Neural cell (in vitro differentiated cells): ENCODE measurements around the gene SLC27A1. TPM values are rescaled to one million over a fixed set of nuclear protein-coding genes. Genes with fewer than 3 reads are reported as not detected.

Experiments used
- H2AFZ ChIP-seq: fragments of 200-600, 300-800 bp; sonication (generic), shearing (Covaris generic); 2 replicates; pipeline ENCODE4 v1.6.0; 2014; ENCODE audit warnings: low read depth, mild to moderate bottlenecking, antibody characterized with exemption, low read length, moderate library complexity
- H3F3A ChIP-seq: fragments of 200-600 bp; shearing (Covaris generic); 2 replicates; pipeline ENCODE4 v1.6.1; 2016; ENCODE audit warnings: mild to moderate bottlenecking, moderate library complexity, mixed read lengths, antibody characterized with exemption, low read length; ENCODE audit not compliant: insufficient read depth, poor library complexity, severe bottlenecking
- H3K27ac ChIP-seq: fragments of 200-600, 300-800 bp; sonication (generic), shearing (Covaris generic); 2 replicates; pipeline ENCODE4 v1.5.1; 2014; ENCODE audit warnings: mild to moderate bottlenecking, low read length, moderate library complexity
- H3K27me3 ChIP-seq: fragments of 300-800, 200-600 bp; sonication (generic), shearing (Covaris generic); 2 replicates; pipeline ENCODE4 v1.6.0; 2014; ENCODE audit warnings: mild to moderate bottlenecking, low read depth, low read length, moderate library complexity; ENCODE audit not compliant: insufficient read depth
- H3K36me3 ChIP-seq: fragments of 300-800, 200-600 bp; sonication (generic), shearing (Covaris generic); 2 replicates; pipeline ENCODE4 v1.5.1; 2014; ENCODE audit warnings: mild to moderate bottlenecking, antibody characterized with exemption, low read length, moderate library complexity; ENCODE audit not compliant: insufficient read depth
- H3K4me2 ChIP-seq: fragments of 300-800, 200-600 bp; sonication (generic), shearing (Covaris generic); 2 replicates; pipeline ENCODE4 v1.6.0; 2014; ENCODE audit warnings: mild to moderate bottlenecking, low read length
- H3K4me3 ChIP-seq: fragments of 300-800, 200-600 bp; sonication (generic), shearing (Covaris generic); 2 replicates; pipeline ENCODE4 v1.5.1; 2014; ENCODE audit warnings: mild to moderate bottlenecking, low read length, moderate library complexity
- H3K79me2 ChIP-seq: fragments of 200-600 bp; shearing (Covaris generic); replicated peaks from 2 replicates; pipeline ENCODE4 v1.6.0; 2014; ENCODE audit warnings: mild to moderate bottlenecking, low read length, moderate library complexity; ENCODE audit not compliant: insufficient read depth
- H3K9ac ChIP-seq: fragments of 300-800, 200-600 bp; sonication (generic), shearing (Covaris generic); 2 replicates; pipeline ENCODE4 v1.6.1; 2016; ENCODE audit warnings: mild to moderate bottlenecking, low read length, mixed read lengths
- H3K9me2 ChIP-seq: fragments of 200-600 bp; shearing (Covaris generic); 2 replicates; pipeline ENCODE4 v1.6.1; 2016; ENCODE audit warnings: mild to moderate bottlenecking, low read length, mixed read lengths; ENCODE audit not compliant: insufficient read depth
- H3K9me3 ChIP-seq: fragments of 200-600, 300-800 bp; sonication (generic), shearing (Covaris generic); 2 replicates; pipeline ENCODE4 v1.6.1; 2016; ENCODE audit warnings: mild to moderate bottlenecking, mixed run types, low read length, moderate library complexity, mixed read lengths
- H4K20me1 ChIP-seq: fragments of 200-600 bp; shearing (Covaris generic); 2 replicates; pipeline ENCODE4 v1.6.1; 2016; ENCODE audit warnings: mild to moderate bottlenecking, mixed run types; ENCODE audit not compliant: insufficient read depth
- EP300 ChIP-seq: fragments of 450-650 bp; conservative IDR thresholded peaks from 2 replicates; pipeline ENCODE4 v1.6.1; 2014; ENCODE audit warnings: antibody characterized with exemption, mild to moderate bottlenecking, moderate library complexity; ENCODE audit not compliant: poor library complexity, severe bottlenecking
- EZH2 ChIP-seq: fragments of 200-600, 300-800 bp; shearing (Covaris generic), sonication (generic); IDR thresholded peaks from 2 replicates; pipeline ENCODE4 v1.6.1; 2014; ENCODE audit warnings: antibody characterized with exemption, low read length, borderline replicate concordance, mild to moderate bottlenecking; ENCODE audit not compliant: insufficient read depth, poor library complexity, severe bottlenecking
- MXI1 ChIP-seq: fragments of 450-650 bp; conservative IDR thresholded peaks from 2 replicates; pipeline ENCODE4 v1.6.1; 2014; ENCODE audit warnings: antibody characterized with exemption, mild to moderate bottlenecking; ENCODE audit not compliant: poor library complexity, severe bottlenecking
- POLR2AphosphoS5 ChIP-seq: IDR thresholded peaks from 2 replicates; pipeline ENCODE4 v1.6.1; 2012
- RAD21 ChIP-seq: fragments of 450-650 bp; conservative IDR thresholded peaks from 2 replicates; pipeline ENCODE4 v1.6.1; 2014; ENCODE audit warnings: antibody characterized with exemption, mild to moderate bottlenecking, moderate library complexity
- REST ChIP-seq: IDR thresholded peaks from 2 replicates; pipeline ENCODE4 v1.6.1; 2012; ENCODE audit warnings: borderline replicate concordance
- SMC3 ChIP-seq: fragments of 450-650 bp; conservative IDR thresholded peaks from 2 replicates; pipeline ENCODE4 v1.6.1; 2014; ENCODE audit warnings: antibody characterized with exemption, mild to moderate bottlenecking, moderate library complexity; ENCODE audit not compliant: poor library complexity
- TAF1 ChIP-seq: IDR thresholded peaks from 2 replicates; pipeline ENCODE4 v1.6.1; 2012; ENCODE audit warnings: low read depth
- polyA plus RNA-seq: library from polyadenylated mRNA; depleted of rRNA; stranded (reverse); fragments of >200 nt; gene quantifications from 2 replicates; pipeline ENCODE4 v1.2.3, GENCODE V29; 2014
- TF ChIP-seq, protein P1 (sequence below): fragments of 450-650 bp; IDR thresholded peaks from 2 replicates; pipeline ENCODE4 v1.5.1; 2014; ENCODE audit warnings: antibody characterized with exemption, mild to moderate bottlenecking, moderate library complexity; ENCODE audit not compliant: poor library complexity, severe bottlenecking

Gene SLC27A1
- polyA plus RNA-seq, 1 donor from 2014 or later = 22.0 TPM

DNA sequence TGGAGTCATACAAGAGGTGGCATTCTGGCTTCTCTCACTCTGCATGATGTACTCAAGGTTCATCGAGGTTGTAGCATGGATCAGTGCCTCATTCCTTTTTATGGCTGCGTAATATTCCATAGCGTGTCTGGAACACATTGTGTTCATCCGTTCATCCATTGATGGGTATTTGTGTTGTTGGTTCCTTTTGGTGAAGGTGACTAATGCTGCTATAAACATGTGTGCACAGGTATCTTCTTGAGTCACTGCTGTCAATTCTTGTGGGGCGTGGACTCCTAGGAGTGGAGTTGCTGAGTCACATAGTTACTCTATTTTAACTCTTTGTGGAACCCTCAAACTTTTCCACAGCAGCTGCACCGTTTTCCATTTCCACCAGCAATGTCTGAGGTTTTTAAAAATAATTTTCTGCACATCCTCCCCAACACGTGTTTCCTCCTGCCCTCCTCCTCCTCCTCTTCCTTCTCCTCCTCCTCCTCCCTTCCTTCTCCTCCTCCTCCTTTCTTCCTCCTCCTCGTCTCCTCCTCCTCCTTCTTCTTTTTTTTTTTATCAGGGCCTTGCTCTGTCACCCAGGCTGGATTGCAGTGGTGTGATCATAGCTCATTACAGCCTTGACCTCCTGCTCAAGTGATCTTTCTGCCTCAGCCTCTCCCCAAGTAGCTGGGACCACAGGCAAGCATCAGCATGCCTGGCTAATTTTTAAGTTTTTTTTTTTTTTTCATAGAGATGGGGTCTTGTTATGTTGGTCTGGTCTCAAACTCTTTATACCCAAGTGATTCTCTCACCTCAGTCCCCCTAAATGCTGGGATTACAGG is 19.9 kb upstream of the SLC27A1 start:
- no peak overlapping the region for H2AFZ ChIP-seq

GRCh38 chr19:17451820-17452219 is 18.5 kb upstream of the SLC27A1 start:
- H3F3A ChIP-seq = no peaks in the 10 kb centered on the region
- H3K27me3 ChIP-seq = peaks cover 25% of the 10 kb centered on the region
- TF ChIP-seq EP300 (no peak), POLR2AphosphoS5 (no peak), SMC3 (no peak), EZH2 (no peak), TAF1 (no peak), MXI1 (no peak), RAD21 (no peak)
- TF ChIP-seq, protein P1, sequence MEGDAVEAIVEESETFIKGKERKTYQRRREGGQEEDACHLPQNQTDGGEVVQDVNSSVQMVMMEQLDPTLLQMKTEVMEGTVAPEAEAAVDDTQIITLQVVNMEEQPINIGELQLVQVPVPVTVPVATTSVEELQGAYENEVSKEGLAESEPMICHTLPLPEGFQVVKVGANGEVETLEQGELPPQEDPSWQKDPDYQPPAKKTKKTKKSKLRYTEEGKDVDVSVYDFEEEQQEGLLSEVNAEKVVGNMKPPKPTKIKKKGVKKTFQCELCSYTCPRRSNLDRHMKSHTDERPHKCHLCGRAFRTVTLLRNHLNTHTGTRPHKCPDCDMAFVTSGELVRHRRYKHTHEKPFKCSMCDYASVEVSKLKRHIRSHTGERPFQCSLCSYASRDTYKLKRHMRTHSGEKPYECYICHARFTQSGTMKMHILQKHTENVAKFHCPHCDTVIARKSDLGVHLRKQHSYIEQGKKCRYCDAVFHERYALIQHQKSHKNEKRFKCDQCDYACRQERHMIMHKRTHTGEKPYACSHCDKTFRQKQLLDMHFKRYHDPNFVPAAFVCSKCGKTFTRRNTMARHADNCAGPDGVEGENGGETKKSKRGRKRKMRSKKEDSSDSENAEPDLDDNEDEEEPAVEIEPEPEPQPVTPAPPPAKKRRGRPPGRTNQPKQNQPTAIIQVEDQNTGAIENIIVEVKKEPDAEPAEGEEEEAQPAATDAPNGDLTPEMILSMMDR = no peak

More for the DNA sequence above, 19.9 kb upstream of the SLC27A1 start:
- Histone ChIP-seq H4K20me1 (no peaks in the 10 kb centered on the region), H3K27me3 (peaks cover 20% of the 10 kb centered on the region), H3K9me3 (no peaks in the 10 kb centered on the region), H3K9ac (no peak overlapping the region), H3K27ac (no peak overlapping the region), H3K4me2 (no peak overlapping the region), H3K79me2 (no peaks in the 10 kb centered on the region), H3K36me3 (no peaks in the 10 kb centered on the region), H3K4me3 (no peak overlapping the region), H3F3A (no peaks in the 10 kb centered on the region), H3K9me2 (no peaks in the 10 kb centered on the region)
- TF ChIP-seq TAF1 (no peak), EZH2 (no peak), SMC3 (no peak), EP300 (no peak), POLR2AphosphoS5 (no peak), RAD21 (no peak), MXI1 (no peak), REST (no peak)
- TF ChIP-seq, protein P1 = no peak

More at GRCh38 chr19:17451820-17452219, 18.5 kb upstream of the SLC27A1 start:
- Histone ChIP-seq H3K36me3 (no peaks in the 10 kb centered on the region), H3K4me2 (no peak overlapping the region), H3K9ac (no peak overlapping the region), H3K9me3 (no peaks in the 10 kb centered on the region), H4K20me1 (no peaks in the 10 kb centered on the region), H2AFZ (no peak overlapping the region), H3K79me2 (no peaks in the 10 kb centered on the region), H3K9me2 (no peaks in the 10 kb centered on the region), H3K27ac (no peak overlapping the region), H3K4me3 (no peak overlapping the region)
